Measurements from ENCODE around the gene PLB1.

PLB1 gene

GRCh38 chr2:28593160-28593755 lies 97.4 kb downstream of the PLB1 start:
- peaks cover 0 to 5% (median 0%) of the 10 kb centered on the region in 5 donors for H3K27me3 ChIP-seq (ENCODE audit: control insufficient read depth in 5 of 5, insufficient read depth in 4 of 5, low read length in 5 of 5)
- no peak overlapping the region for H3K9ac ChIP-seq (ENCODE audit: low read length in 5 of 5)
- H3K36me3 ChIP-seq (ENCODE audit: control insufficient read depth in 5 of 5, insufficient read depth in 5 of 5, low read length in 5 of 5), result no peaks in the 10 kb centered on the region
- H3K27ac ChIP-seq (ENCODE audit: low read depth, low read length), result no peak overlapping the region
- no peak overlapping the region for H3K4me3 ChIP-seq (ENCODE audit: low read depth in 1 of 5, low read length in 5 of 5)
- peaks cover 0 to 12% (median 10%) of the 10 kb centered on the region in 5 donors for H3K4me1 ChIP-seq (ENCODE audit: control insufficient read depth in 5 of 5, insufficient read depth in 5 of 5, low read length in 5 of 5)
- H3K9me3 ChIP-seq (ENCODE audit: control insufficient read depth in 5 of 5, low read length in 5 of 5), result no peaks in the 10 kb centered on the region

GRCh38 chr2:28594000-28594331 lies 98.1 kb downstream of the PLB1 start:
- Histone ChIP-seq H3K27ac (ENCODE audit: low read depth, low read length) (no peak overlapping the region), H3K27me3 (ENCODE audit: control insufficient read depth in 5 of 5, insufficient read depth in 4 of 5, low read length in 5 of 5) (peaks cover 0 to 5% (median 0%) of the 10 kb centered on the region in 5 donors), H3K36me3 (ENCODE audit: control insufficient read depth in 5 of 5, insufficient read depth in 5 of 5, low read length in 5 of 5) (no peaks in the 10 kb centered on the region), H3K4me1 (ENCODE audit: control insufficient read depth in 5 of 5, insufficient read depth in 5 of 5, low read length in 5 of 5) (peaks cover 0 to 12% (median 9%) of the 10 kb centered on the region in 5 donors), H3K4me3 (ENCODE audit: low read depth in 1 of 5, low read length in 5 of 5) (peak overlapping the region in 4 of 5 donors; percentile 14 to 48 (median 28)), H3K9ac (ENCODE audit: low read length in 5 of 5) (no peak overlapping the region), H3K9me3 (ENCODE audit: control insufficient read depth in 5 of 5, low read length in 5 of 5) (no peaks in the 10 kb centered on the region)

- Histone ChIP-seq H3K36me3 (ENCODE audit: control insufficient read depth in 5 of 5, insufficient read depth in 5 of 5, low read length in 5 of 5) (no peaks in the 10 kb centered on the region), H3K4me1 (ENCODE audit: control insufficient read depth in 5 of 5, insufficient read depth in 5 of 5, low read length in 5 of 5) (peaks cover 0 to 12% (median 9%) of the 10 kb centered on the region in 5 donors), H3K27ac (ENCODE audit: low read depth, low read length) (no peak overlapping the region), H3K9me3 (ENCODE audit: control insufficient read depth in 5 of 5, low read length in 5 of 5) (no peaks in the 10 kb centered on the region), H3K27me3 (ENCODE audit: control insufficient read depth in 5 of 5, insufficient read depth in 4 of 5, low read length in 5 of 5) (peaks cover 0 to 5% (median 0%) of the 10 kb centered on the region in 5 donors), H3K4me3 (ENCODE audit: low read depth in 1 of 5, low read length in 5 of 5) (peak overlapping the region in 4 of 5 donors; percentile 14 to 48 (median 28)), H3K9ac (ENCODE audit: low read length in 5 of 5) (no peak overlapping the region)
Measured at GRCh38 chr2:28594332-28595108, 98.7 kb downstream of the PLB1 start.

- Histone ChIP-seq H3K9ac (ENCODE audit: low read length in 5 of 5) (no peak overlapping the region), H3K27me3 (ENCODE audit: control insufficient read depth in 5 of 5, insufficient read depth in 4 of 5, low read length in 5 of 5) (peaks cover 0 to 5% (median 0%) of the 10 kb centered on the region in 5 donors), H3K4me1 (ENCODE audit: control insufficient read depth in 5 of 5, insufficient read depth in 5 of 5, low read length in 5 of 5) (peaks cover 0 to 12% (median 9%) of the 10 kb centered on the region in 5 donors), H3K27ac (ENCODE audit: low read depth, low read length) (no peak overlapping the region), H3K9me3 (ENCODE audit: control insufficient read depth in 5 of 5, low read length in 5 of 5) (no peaks in the 10 kb centered on the region), H3K4me3 (ENCODE audit: low read depth in 1 of 5, low read length in 5 of 5) (no peak overlapping the region), H3K36me3 (ENCODE audit: control insufficient read depth in 5 of 5, insufficient read depth in 5 of 5, low read length in 5 of 5) (no peaks in the 10 kb centered on the region)
Measured at GRCh38 chr2:28595323-28595722, 99.5 kb downstream of the PLB1 start.

- H3K27ac ChIP-seq (ENCODE audit: low read depth, low read length), result no peak overlapping the region
- H3K9ac ChIP-seq (ENCODE audit: low read length in 5 of 5), result no peak overlapping the region
- H3K4me1 ChIP-seq (ENCODE audit: control insufficient read depth in 5 of 5, insufficient read depth in 5 of 5, low read length in 5 of 5), result peaks cover 0 to 31% (median 10%) of the 10 kb centered on the region in 5 donors
- no peaks in the 10 kb centered on the region for H3K9me3 ChIP-seq (ENCODE audit: control insufficient read depth in 5 of 5, low read length in 5 of 5)
- no peak overlapping the region for H3K4me3 ChIP-seq (ENCODE audit: low read depth in 1 of 5, low read length in 5 of 5)
- no peaks in the 10 kb centered on the region for H3K36me3 ChIP-seq (ENCODE audit: control insufficient read depth in 5 of 5, insufficient read depth in 5 of 5, low read length in 5 of 5)
- no peaks in the 10 kb centered on the region for H3K27me3 ChIP-seq (ENCODE audit: control insufficient read depth in 5 of 5, insufficient read depth in 4 of 5, low read length in 5 of 5)
Measured at GRCh38 chr2:28598484-28598883, 102.6 kb downstream of the PLB1 start.

DNA sequence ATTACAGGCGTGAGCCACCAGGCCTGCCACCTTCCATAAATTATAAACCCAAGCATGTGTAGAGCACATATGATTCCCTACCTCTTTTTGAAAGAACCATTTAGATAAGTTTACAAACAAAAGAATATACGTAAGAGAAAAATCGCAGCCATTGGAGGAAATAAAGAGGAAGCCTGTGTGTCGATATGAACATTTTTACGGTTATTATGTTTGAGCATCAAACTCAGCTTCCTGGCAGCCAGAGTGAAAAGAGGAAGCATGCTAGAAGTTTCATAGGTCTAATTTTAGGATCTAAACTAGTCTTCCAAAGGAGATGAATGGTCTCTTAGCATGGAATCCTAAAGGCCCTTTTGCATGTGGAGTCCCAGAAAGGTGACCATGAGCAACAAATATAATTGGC lies 104.3 kb downstream of the PLB1 start:
- H3K4me3 ChIP-seq (ENCODE audit: low read depth in 1 of 5, low read length in 5 of 5), result no peak overlapping the region
- H3K9me3 ChIP-seq (ENCODE audit: control insufficient read depth in 5 of 5, low read length in 5 of 5), result no peaks in the 10 kb centered on the region
- H3K27ac ChIP-seq (ENCODE audit: low read depth, low read length), result no peak overlapping the region
- H3K4me1 ChIP-seq (ENCODE audit: control insufficient read depth in 5 of 5, insufficient read depth in 5 of 5, low read length in 5 of 5), result peaks cover 0 to 33% (median 0%) of the 10 kb centered on the region in 5 donors
- no peaks in the 10 kb centered on the region for H3K27me3 ChIP-seq (ENCODE audit: control insufficient read depth in 5 of 5, insufficient read depth in 4 of 5, low read length in 5 of 5)
- no peak overlapping the region for H3K9ac ChIP-seq (ENCODE audit: low read length in 5 of 5)
- no peaks in the 10 kb centered on the region for H3K36me3 ChIP-seq (ENCODE audit: control insufficient read depth in 5 of 5, insufficient read depth in 5 of 5, low read length in 5 of 5)

DNA sequence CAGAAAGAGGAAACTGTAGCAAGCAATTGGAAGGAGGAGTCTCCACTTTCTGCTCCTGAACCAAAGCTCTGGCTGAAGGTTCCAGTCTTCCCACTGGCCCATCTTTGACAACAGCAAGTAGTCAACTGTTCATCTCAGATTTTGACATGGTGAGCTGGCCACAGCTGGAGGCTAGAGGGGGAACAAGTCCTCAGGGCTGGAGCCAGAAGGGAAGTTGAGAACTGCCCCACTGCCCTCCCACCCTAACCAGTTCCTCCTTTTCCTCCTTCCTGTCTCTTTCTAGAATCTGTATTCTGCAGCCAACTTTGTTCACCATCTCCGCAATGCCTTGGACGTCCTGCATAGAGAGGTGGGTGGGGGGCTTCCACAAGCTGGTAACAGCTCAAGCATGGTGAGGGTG lies 105.8 kb downstream of the PLB1 start:
- peaks cover 0 to 33% (median 0%) of the 10 kb centered on the region in 5 donors for H3K4me1 ChIP-seq (ENCODE audit: control insufficient read depth in 5 of 5, insufficient read depth in 5 of 5, low read length in 5 of 5)
- H3K36me3 ChIP-seq (ENCODE audit: control insufficient read depth in 5 of 5, insufficient read depth in 5 of 5, low read length in 5 of 5), result no peaks in the 10 kb centered on the region
- no peaks in the 10 kb centered on the region for H3K9me3 ChIP-seq (ENCODE audit: control insufficient read depth in 5 of 5, low read length in 5 of 5)
- no peaks in the 10 kb centered on the region for H3K27me3 ChIP-seq (ENCODE audit: control insufficient read depth in 5 of 5, insufficient read depth in 4 of 5, low read length in 5 of 5)
- H3K27ac ChIP-seq (ENCODE audit: low read depth, low read length), result no peak overlapping the region
- H3K9ac ChIP-seq (ENCODE audit: low read length in 5 of 5), result no peak overlapping the region
- peak overlapping the region in 4 of 5 donors; percentile 45 to 58 (median 52) for H3K4me3 ChIP-seq (ENCODE audit: low read depth in 1 of 5, low read length in 5 of 5)

- Histone ChIP-seq H3K9me3 (ENCODE audit: control insufficient read depth in 5 of 5, low read length in 5 of 5) (no peaks in the 10 kb centered on the region), H3K9ac (ENCODE audit: low read length in 5 of 5) (no peak overlapping the region), H3K27ac (ENCODE audit: low read depth, low read length) (no peak overlapping the region), H3K4me1 (ENCODE audit: control insufficient read depth in 5 of 5, insufficient read depth in 5 of 5, low read length in 5 of 5) (peaks cover 0 to 33% (median 0%) of the 10 kb centered on the region in 5 donors), H3K36me3 (ENCODE audit: control insufficient read depth in 5 of 5, insufficient read depth in 5 of 5, low read length in 5 of 5) (no peaks in the 10 kb centered on the region), H3K4me3 (ENCODE audit: low read depth in 1 of 5, low read length in 5 of 5) (peak overlapping the region in 4 of 5 donors; percentile 45 to 58 (median 52)), H3K27me3 (ENCODE audit: control insufficient read depth in 5 of 5, insufficient read depth in 4 of 5, low read length in 5 of 5) (no peaks in the 10 kb centered on the region)
Measured at GRCh38 chr2:28602136-28602660, 106.3 kb downstream of the PLB1 start.

DNA sequence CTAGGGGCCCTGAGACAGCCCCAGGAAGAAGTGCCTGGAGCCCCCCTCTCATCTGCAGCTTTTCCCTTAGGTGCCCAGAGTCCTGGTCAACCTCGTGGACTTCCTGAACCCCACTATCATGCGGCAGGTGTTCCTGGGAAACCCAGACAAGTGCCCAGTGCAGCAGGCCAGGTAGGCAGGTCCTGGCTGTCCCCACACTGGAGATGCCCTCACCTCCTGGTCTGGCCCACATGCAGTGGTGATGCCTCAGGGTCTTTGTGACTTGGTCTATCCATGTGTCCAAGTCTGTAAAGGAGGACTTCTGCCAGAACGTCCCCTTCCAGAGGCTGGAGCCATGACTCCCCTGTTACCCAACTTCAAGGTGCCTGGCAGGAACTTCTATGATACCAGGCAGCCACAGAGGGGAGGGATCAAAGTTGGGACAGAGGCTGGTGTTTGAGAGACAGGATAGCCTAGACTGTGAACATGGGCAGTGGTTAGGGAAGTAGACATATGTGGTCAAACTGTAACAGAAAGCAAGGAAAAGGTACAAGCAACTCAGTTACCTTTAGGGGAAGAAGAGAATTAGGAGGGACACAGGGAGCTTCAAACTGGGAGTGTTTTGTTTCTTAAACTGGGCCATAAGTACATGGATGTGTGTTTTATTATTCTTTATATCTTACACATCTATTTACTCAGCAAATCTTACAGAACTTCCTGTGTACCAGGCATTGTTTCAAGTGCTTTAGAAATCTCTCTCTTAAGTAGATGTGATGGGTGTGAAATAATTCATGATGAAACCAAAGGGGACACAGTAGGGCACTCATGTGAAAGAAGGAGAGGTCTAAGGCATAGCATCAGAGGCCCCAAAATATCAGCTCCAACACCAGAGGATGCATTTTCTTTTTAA lies 107.1 kb downstream of the PLB1 start:
- Histone ChIP-seq H3K4me1 (ENCODE audit: control insufficient read depth in 5 of 5, insufficient read depth in 5 of 5, low read length in 5 of 5) (peaks cover 0 to 33% (median 0%) of the 10 kb centered on the region in 5 donors), H3K4me3 (ENCODE audit: low read depth in 1 of 5, low read length in 5 of 5) (peak overlapping the region in 3 of 5 donors; percentile 45 to 53 (median 51)), H3K9me3 (ENCODE audit: control insufficient read depth in 5 of 5, low read length in 5 of 5) (no peaks in the 10 kb centered on the region), H3K27ac (ENCODE audit: low read depth, low read length) (no peak overlapping the region), H3K9ac (ENCODE audit: low read length in 5 of 5) (peak overlapping the region in 1 of 5 donors; percentile 18), H3K36me3 (ENCODE audit: control insufficient read depth in 5 of 5, insufficient read depth in 5 of 5, low read length in 5 of 5) (no peaks in the 10 kb centered on the region), H3K27me3 (ENCODE audit: control insufficient read depth in 5 of 5, insufficient read depth in 4 of 5, low read length in 5 of 5) (peaks cover 0 to 4% (median 0%) of the 10 kb centered on the region in 5 donors)

Data from subcutaneous abdominal adipose tissue (tissue), 5 donors.